Fibroblast of mammary gland (primary cell): ENCODE data around the gene LMAN1L.

Experiments
- DNase-seq: peaks from one replicate; pipeline ENCODE4 v3.0.0-alpha.2; 2010; ENCODE audit warnings: low read depth
- H3K4me3 ChIP-seq: 2 replicates; pipeline ENCODE4 v1.5.1; 2011; ENCODE audit warnings: low read depth, mild to moderate bottlenecking, low read length, moderate library complexity; ENCODE audit not compliant: control insufficient read depth
- TF ChIP-seq, protein P1 (sequence below): conservative IDR thresholded peaks from 2 replicates; pipeline ENCODE4 v1.5.1; 2011; ENCODE audit warnings: low read depth, low read length, inconsistent platforms; ENCODE audit not compliant: control insufficient read depth, insufficient read depth

Gene LMAN1L

DNA sequence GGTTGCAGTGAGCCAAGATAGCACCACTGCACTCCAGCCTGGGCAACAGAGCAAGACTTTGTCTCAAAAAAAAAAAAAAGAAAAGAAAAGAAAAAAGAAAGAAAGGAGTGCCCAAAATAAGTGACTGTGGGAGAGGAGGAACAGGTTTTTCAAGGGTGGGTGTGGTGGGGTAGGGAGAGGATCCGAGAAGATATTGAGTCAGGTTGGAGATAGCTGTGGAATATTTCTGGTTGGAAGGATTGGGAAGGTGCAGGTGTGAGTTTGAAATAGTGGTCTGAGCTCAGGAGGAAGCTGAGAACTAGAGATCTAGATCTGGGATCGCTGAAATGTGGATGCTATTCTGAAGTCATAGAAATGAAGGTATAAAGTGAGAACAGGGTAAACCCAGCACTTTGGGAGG, 52.7 kb downstream of the LMAN1L start:
- TF ChIP-seq, protein P1, sequence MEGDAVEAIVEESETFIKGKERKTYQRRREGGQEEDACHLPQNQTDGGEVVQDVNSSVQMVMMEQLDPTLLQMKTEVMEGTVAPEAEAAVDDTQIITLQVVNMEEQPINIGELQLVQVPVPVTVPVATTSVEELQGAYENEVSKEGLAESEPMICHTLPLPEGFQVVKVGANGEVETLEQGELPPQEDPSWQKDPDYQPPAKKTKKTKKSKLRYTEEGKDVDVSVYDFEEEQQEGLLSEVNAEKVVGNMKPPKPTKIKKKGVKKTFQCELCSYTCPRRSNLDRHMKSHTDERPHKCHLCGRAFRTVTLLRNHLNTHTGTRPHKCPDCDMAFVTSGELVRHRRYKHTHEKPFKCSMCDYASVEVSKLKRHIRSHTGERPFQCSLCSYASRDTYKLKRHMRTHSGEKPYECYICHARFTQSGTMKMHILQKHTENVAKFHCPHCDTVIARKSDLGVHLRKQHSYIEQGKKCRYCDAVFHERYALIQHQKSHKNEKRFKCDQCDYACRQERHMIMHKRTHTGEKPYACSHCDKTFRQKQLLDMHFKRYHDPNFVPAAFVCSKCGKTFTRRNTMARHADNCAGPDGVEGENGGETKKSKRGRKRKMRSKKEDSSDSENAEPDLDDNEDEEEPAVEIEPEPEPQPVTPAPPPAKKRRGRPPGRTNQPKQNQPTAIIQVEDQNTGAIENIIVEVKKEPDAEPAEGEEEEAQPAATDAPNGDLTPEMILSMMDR, result no peak
- H3K4me3 ChIP-seq, result no peak overlapping the region
- DNase-seq, result no peak

DNA sequence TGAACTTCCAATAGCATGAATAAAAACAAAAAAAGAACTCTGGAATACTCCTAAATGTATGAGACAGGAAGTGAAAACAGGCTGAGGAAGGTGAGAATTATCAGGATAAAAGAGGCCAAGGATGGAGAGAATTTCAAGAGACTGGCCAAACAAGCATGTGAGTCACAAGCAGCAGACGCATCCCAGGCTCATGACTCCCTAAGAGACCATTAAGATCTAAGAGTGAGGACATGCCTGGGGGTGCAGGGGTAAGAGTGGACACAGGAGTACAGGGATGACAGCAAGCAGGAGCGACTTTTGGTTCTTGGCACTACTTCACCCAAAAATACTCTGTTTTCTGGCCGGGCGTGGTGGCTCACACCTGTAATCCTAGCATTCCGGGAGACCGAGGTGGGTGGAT, 53.5 kb downstream of the LMAN1L start:
- TF ChIP-seq, protein P1, result no peak
- no peak overlapping the region for H3K4me3 ChIP-seq
- DNase-seq, result peak; percentile 86

DNA sequence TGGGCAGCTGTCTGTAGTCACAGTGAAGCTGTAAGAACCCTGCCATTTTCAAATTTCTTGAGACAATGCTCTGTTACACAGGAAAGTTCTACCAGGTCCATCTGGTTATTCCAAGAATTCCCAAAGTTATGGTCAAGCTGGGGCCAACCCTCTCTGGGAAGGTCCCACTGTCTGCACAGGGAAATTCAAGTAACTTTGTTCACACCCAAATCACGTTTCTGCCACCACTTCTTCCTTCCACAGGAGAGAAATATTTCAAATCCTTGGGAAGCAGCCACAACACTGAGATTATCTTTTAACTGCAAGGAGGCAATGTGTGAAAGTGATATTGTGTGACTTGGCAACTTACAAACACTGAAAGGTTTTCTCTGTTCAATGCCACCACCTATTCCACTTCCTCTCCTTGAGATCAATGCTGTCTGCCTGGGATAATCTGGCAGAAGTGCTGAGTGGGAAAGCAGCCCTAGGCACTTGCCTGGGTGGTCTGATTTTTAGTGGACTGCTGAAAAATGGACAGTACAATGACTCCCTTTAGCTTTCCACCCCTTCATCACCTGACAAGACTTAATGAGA, 54.9 kb downstream of the LMAN1L start:
- TF ChIP-seq, protein P1, result no peak
- H3K4me3 ChIP-seq, result no peak overlapping the region
- DNase-seq, result no peak

DNA sequence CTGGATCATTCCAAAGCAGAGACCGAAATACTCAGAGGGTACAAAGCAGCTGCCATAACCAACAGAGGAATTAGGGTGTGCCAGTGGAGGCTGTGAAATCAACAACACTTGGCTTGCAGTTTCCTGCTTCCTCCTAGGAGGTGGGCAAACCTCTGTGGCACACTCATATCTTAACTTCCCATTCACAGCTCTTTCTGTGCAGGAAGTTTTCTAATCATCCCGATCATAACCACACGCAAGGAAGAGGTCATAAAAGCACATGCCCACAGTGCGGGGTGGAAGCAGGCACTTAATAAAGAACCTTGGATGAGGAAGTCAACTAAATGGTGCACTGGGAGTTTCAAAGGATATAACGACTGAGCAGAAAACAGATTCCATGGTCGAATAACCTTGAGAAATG, 55.4 kb downstream of the LMAN1L start:
- DNase-seq, result no peak

DNA sequence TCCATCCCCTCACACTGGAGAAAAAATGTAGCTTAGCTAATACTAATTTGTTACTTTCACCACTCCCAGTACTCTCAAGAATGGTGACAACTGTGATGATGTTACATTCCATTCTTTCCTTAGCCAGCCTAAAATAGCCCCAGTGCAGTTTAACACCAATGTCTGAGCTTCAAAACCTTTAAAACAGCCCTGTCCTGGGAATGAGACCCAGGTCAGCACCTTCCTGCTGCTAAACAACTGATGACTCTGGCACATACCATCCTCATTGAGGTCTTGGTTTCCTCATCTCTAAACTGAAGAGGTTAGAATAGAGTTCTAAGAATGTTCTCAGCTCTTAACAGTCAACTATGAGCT, 56.7 kb downstream of the LMAN1L start:
- no peak overlapping the region for H3K4me3 ChIP-seq
- no peak for DNase-seq
- TF ChIP-seq, protein P1, result no peak

More for the DNA sequence above, 55.4 kb downstream of the LMAN1L start:
- TF ChIP-seq, protein P1, result no peak
- H3K4me3 ChIP-seq, result no peak overlapping the region

DNA sequence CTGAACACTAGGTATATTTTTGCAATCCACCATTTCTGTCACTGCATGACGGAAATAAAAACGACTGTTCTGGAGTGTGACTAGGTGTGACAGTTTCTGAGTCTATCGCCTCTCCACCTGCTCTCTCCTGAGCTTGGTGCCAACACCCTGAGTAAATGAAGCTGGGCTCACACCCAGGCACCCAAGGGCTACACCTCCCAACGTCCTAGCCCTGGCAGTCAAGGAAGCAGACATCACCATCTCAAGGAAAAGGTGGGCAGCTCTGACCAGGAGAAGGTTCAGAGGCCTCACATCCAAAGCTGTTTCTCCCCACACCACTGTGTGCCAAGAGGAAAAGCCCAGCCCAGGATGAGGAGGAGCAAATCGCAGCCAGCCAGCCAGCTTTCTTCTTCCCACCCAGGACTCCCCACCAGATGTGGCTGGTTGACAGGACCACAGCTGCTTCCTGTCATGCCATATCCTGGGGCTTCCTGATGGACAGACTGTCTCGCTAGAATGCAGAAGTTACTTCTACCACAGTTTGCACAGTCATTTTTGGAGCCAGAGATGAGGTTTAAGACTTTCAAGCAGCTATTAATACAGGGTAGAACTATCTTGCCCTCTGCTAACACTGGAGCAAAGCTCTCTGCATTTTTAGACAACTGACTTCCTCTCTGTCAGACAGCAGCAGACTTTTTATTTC, 57.2 kb downstream of the LMAN1L start:
- DNase-seq, result peak; percentile 44
- no peak overlapping the region for H3K4me3 ChIP-seq

More for the DNA sequence above, 57.2 kb downstream of the LMAN1L start:
- TF ChIP-seq, protein P1, result no peak
